ENCODE results near the gene SCN10A.

SCN10A gene

GRCh38 chr3:38647217-38647970, 168.6 kb downstream of the SCN10A start:
- DNase-seq (ENCODE audit: low read depth), result no peak
- no peak for TF ChIP-seq CTCF (IDR thresholded peaks at IDR 0.05; ENCODE audit: low read depth, low read length, missing control alignments)
- H3K4me3 ChIP-seq (ENCODE audit: low read depth, low read length), result no peak overlapping the region

All from GM12864 (cell line).